Naive thymus-derived CD4-positive, alpha-beta T cell (primary cell): Measurements from ENCODE around the gene TMEM207. TPM values are rescaled to one million over a fixed set of nuclear protein-coding genes. Genes with fewer than 3 reads are reported as not detected.

ENCODE experiments used
- ATAC-seq: fragments of 150-1000 bp; cut with Tn5 transposase; 2 replicates; pipeline ENCODE4 v1.10.0; 2021; ENCODE audit warnings: mild to moderate bottlenecking, moderate library complexity
- CTCF ChIA-PET: fragments of 350-600 bp; sonication (Branson Sonifier 250); formaldehyde crosslinking; loops from one replicate; lab custom pipeline; 2021; ENCODE audit warnings: antibody characterized with exemption; lab: Charles Lee
- POLR2A ChIA-PET: fragments of 350-600 bp; sonication (Branson Sonifier 250); formaldehyde crosslinking; loops from one replicate; lab custom pipeline; 2021; ENCODE audit warnings: antibody characterized with exemption, inconsistent platforms; lab: Charles Lee
- DNase-seq, 9 donors: peaks; one replicate each; pipeline versions ENCODE4 v3.0.0 to v3.0.0-alpha.2; 2020 to 2022; ENCODE audit warnings: mixed read lengths in 1 of 9
- H3K27ac ChIP-seq: one replicate; pipeline ENCODE4 v1.7.0; 2013; ENCODE audit warnings: mild to moderate bottlenecking, low read depth, low read length, moderate library complexity
- H3K27me3 ChIP-seq, 2 donors: one replicate each; pipeline ENCODE4 v1.7.0; 2013; ENCODE audit warnings: low read length in 2 of 2, mild to moderate bottlenecking in 2 of 2, moderate library complexity in 2 of 2; ENCODE audit not compliant: control insufficient read depth in 2 of 2, insufficient read depth in 2 of 2
- H3K36me3 ChIP-seq, 3 experiments: 1 replicate in 2 of 3; 2 replicates in 1 of 3; pipeline ENCODE4 v1.7.0; 2013; ENCODE audit warnings: low read length in 3 of 3, mild to moderate bottlenecking in 3 of 3, moderate library complexity in 1 of 3; ENCODE audit not compliant: insufficient read depth in 3 of 3, control insufficient read depth in 2 of 3
- H3K4me1 ChIP-seq, 2 donors: one replicate each; pipeline ENCODE4 v1.7.0; 2013; ENCODE audit warnings: low read length in 2 of 2, mild to moderate bottlenecking in 2 of 2, moderate library complexity in 1 of 2; ENCODE audit not compliant: control insufficient read depth in 2 of 2, insufficient read depth in 2 of 2
- H3K4me3 ChIP-seq: 2 replicates; pipeline ENCODE4 v1.7.0; 2013; ENCODE audit warnings: mild to moderate bottlenecking, low read length
- H3K9me3 ChIP-seq, 3 experiments: 1 replicate in 2 of 3; 2 replicates in 1 of 3; pipeline ENCODE4 v1.7.0; 2013; ENCODE audit warnings: low read length in 3 of 3; ENCODE audit not compliant: control insufficient read depth in 2 of 3
- H3K27ac Mint-ChIP-seq, 9 donors: one replicate each; pipeline ENCODE4 v1.8.0; 2020 to 2022; ENCODE audit warnings: mixed read lengths in 9 of 9, mild to moderate bottlenecking in 8 of 9, moderate library complexity in 5 of 9, inconsistent platforms in 2 of 9
- H3K27me3 Mint-ChIP-seq, 5 donors: one replicate each; pipeline ENCODE4 v1.8.0; 2021 to 2022; ENCODE audit warnings: mixed read lengths in 5 of 5, mild to moderate bottlenecking in 1 of 5
- H3K36me3 Mint-ChIP-seq, 5 donors: one replicate each; pipeline ENCODE4 v1.8.0; 2020 to 2022; ENCODE audit warnings: mixed read lengths in 5 of 5, mild to moderate bottlenecking in 3 of 5, inconsistent platforms in 1 of 5
- H3K4me1 Mint-ChIP-seq, 7 donors: one replicate each; pipeline ENCODE4 v1.8.0; 2020 to 2022; ENCODE audit warnings: mixed read lengths in 7 of 7, mild to moderate bottlenecking in 3 of 7, inconsistent platforms in 1 of 7
- H3K4me3 Mint-ChIP-seq, 10 donors: one replicate each; pipeline ENCODE4 v1.8.0; 2020 to 2022; ENCODE audit warnings: mild to moderate bottlenecking in 10 of 10, mixed read lengths in 10 of 10, moderate library complexity in 6 of 10, inconsistent platforms in 2 of 10
- H3K9me3 Mint-ChIP-seq, 11 donors: one replicate each; pipeline ENCODE4 v1.8.0; 2020 to 2022; ENCODE audit warnings: mixed read lengths in 11 of 11, mild to moderate bottlenecking in 4 of 11, inconsistent platforms in 1 of 11, moderate library complexity in 1 of 11
- intact Hi-C, 2 donors: fragments of 100-400 bp; cut with micrococcal nuclease; formaldehyde crosslinking; loops; one replicate each; pipeline ENCODE4 v1.15.1; 2023
- polyA plus RNA-seq, 2 donors: library from polyadenylated mRNA; unstranded; fragments of 300-500 nt; fragmentation: Illumina TruSeq; gene quantifications; one replicate each; pipeline ENCODE4 v1.2.3, GENCODE V29; 2021
- total RNA-seq, 6 experiments: library from RNA in 5 of 6; stranded (reverse) in 5 of 6; gene quantifications; 1 replicate in 5 of 6; 2 replicates in 1 of 6; pipeline ENCODE4 v1.2.3 and lab custom pipeline; 2021 to 2026

TMEM207 gene
- total and polyA plus RNA-seq, 7 experiments from 2014 or later: not detected

DNA sequence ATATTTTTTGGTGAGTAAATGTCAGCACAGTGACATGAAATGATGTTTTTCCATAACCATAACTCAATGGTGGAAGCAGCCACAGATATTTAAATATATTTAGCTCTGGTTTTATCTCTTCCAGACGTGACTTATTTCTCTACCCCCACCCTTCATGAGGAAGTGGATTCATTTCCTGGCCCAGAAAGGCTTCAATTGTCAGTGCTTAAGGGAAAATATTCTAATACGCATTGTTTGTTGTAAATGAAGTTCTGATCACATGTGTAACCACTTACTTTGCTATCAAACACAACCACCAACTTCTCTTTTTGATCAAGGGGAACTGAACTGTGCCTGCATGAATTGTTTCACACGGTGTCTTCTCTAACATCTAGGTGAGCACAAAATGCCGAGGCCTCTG lies 47.7 kb downstream of the TMEM207 start:
- Mint-ChIP-seq H3K9me3 (no peaks in the 10 kb centered on the region), H3K27me3 (peaks cover 0 to 16% (median 2%) of the 10 kb centered on the region in 5 donors), H3K27ac (no peak overlapping the region), H3K4me3 (no peak overlapping the region), H3K36me3 (no peaks in the 10 kb centered on the region), H3K4me1 (no peaks in the 10 kb centered on the region)
- POLR2A ChIA-PET: no interaction called here
- H3K27me3 ChIP-seq: no peaks in the 10 kb centered on the region
- H3K4me3 ChIP-seq: no peak overlapping the region
- H3K9me3 ChIP-seq: no peaks in the 10 kb centered on the region
- H3K4me1 ChIP-seq: no peaks in the 10 kb centered on the region
- DNase-seq: no peak
- no peaks in the 10 kb centered on the region for H3K36me3 ChIP-seq
- H3K27ac ChIP-seq: no peak overlapping the region
- CTCF ChIA-PET: no interaction called here
- no peak for ATAC-seq
- intact Hi-C loops: no loop called here

- Mint-ChIP-seq H3K36me3 (no peaks in the 10 kb centered on the region), H3K27ac (no peak overlapping the region), H3K9me3 (no peaks in the 10 kb centered on the region), H3K4me1 (no peaks in the 10 kb centered on the region), H3K4me3 (no peak overlapping the region), H3K27me3 (peaks cover 0 to 16% (median 2%) of the 10 kb centered on the region in 5 donors)
- H3K36me3 ChIP-seq: no peaks in the 10 kb centered on the region
- no peak overlapping the region for H3K4me3 ChIP-seq
- no peaks in the 10 kb centered on the region for H3K27me3 ChIP-seq
- no peak for DNase-seq
- no peak for ATAC-seq
- no peaks in the 10 kb centered on the region for H3K4me1 ChIP-seq
- no peak overlapping the region for H3K27ac ChIP-seq
- intact Hi-C loops: no loop called here
- ChIA-PET CTCF (no interaction called here), POLR2A (no interaction called here)
- no peaks in the 10 kb centered on the region for H3K9me3 ChIP-seq
Measured at GRCh38 chr3:190399677-190400076, 50.0 kb downstream of the TMEM207 start.

GRCh38 chr3:190397889-190398288 lies 51.8 kb downstream of the TMEM207 start:
- Histone ChIP-seq H3K36me3 (no peaks in the 10 kb centered on the region), H3K27me3 (no peaks in the 10 kb centered on the region), H3K27ac (no peak overlapping the region), H3K9me3 (no peaks in the 10 kb centered on the region), H3K4me1 (no peaks in the 10 kb centered on the region), H3K4me3 (no peak overlapping the region)
- CTCF ChIA-PET: no interaction called here
- DNase-seq: no peak
- ATAC-seq: no peak
- no peak overlapping the region for H3K27ac Mint-ChIP-seq
- POLR2A ChIA-PET: no interaction called here
- intact Hi-C loops: no loop called here
- no peak overlapping the region for H3K4me3 Mint-ChIP-seq
- no peaks in the 10 kb centered on the region for H3K4me1 Mint-ChIP-seq
- peaks cover 0 to 16% (median 5%) of the 10 kb centered on the region in 5 donors for H3K27me3 Mint-ChIP-seq
- no peaks in the 10 kb centered on the region for H3K36me3 Mint-ChIP-seq
- H3K9me3 Mint-ChIP-seq: no peaks in the 10 kb centered on the region

DNA sequence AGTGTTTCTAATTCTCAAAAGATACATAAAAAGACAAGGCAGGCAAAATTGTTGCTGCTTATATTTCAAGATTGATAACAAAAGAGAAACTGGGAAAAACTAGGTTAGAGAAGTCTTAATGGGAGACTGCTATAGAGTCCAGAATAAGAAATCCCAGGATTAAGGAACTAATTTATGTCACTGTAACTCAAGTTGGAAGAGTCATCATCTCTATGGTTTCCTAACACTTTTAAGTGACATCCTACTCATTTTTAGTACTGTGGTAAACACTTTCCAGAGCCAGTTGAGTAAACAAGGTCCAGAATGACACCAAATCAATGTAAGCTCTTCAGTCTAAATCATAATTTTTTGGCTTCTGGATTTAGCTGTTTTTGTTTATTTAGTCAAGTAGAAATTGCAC lies 53.7 kb downstream of the TMEM207 start:
- no peak overlapping the region for H3K4me3 ChIP-seq
- Mint-ChIP-seq H3K4me1 (no peaks in the 10 kb centered on the region), H3K9me3 (no peaks in the 10 kb centered on the region), H3K27ac (no peak overlapping the region), H3K36me3 (no peaks in the 10 kb centered on the region), H3K27me3 (peaks cover 0 to 8% (median 7%) of the 10 kb centered on the region in 5 donors), H3K4me3 (no peak overlapping the region)
- H3K27ac ChIP-seq: no peak overlapping the region
- H3K27me3 ChIP-seq: no peaks in the 10 kb centered on the region
- no peak for ATAC-seq
- no peaks in the 10 kb centered on the region for H3K36me3 ChIP-seq
- ChIA-PET POLR2A (no interaction called here), CTCF (no interaction called here)
- intact Hi-C loops: no loop called here
- no peaks in the 10 kb centered on the region for H3K9me3 ChIP-seq
- H3K4me1 ChIP-seq: no peaks in the 10 kb centered on the region
- no peak for DNase-seq

DNA sequence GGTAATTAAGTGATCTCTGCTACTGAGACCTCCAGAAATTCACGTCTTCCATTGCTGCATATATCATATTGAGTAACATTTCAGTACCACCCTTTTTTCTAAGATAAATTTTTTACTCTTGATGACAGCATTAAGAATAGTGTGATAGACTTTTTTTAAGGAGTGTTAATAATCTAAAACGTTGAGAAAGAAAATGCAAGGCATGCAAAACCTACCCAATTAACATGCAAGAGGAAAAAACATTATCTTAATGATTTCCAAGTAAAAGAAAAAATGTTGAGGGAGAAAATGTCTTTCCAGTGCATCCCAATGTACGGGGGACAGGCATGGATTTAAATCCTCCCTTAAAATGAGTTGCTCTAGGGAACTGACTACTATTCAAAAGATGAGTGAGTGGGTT lies 61.0 kb downstream of the TMEM207 start:
- no peaks in the 10 kb centered on the region for H3K9me3 ChIP-seq
- no peaks in the 10 kb centered on the region for H3K36me3 Mint-ChIP-seq
- H3K4me1 ChIP-seq: no peaks in the 10 kb centered on the region
- no peak overlapping the region for H3K4me3 ChIP-seq
- H3K36me3 ChIP-seq: no peaks in the 10 kb centered on the region
- intact Hi-C loops: no loop called here
- H3K27me3 ChIP-seq: no peaks in the 10 kb centered on the region
- no peak for DNase-seq
- ChIA-PET CTCF (no interaction called here), POLR2A (no interaction called here)
- no peak for ATAC-seq
- H3K27ac Mint-ChIP-seq: no peak overlapping the region
- H3K4me3 Mint-ChIP-seq: no peak overlapping the region
- H3K27ac ChIP-seq: no peak overlapping the region
- H3K9me3 Mint-ChIP-seq: no peaks in the 10 kb centered on the region
- peaks cover 5 to 12% (median 7%) of the 10 kb centered on the region in 5 donors for H3K27me3 Mint-ChIP-seq
- H3K4me1 Mint-ChIP-seq: no peaks in the 10 kb centered on the region

DNA sequence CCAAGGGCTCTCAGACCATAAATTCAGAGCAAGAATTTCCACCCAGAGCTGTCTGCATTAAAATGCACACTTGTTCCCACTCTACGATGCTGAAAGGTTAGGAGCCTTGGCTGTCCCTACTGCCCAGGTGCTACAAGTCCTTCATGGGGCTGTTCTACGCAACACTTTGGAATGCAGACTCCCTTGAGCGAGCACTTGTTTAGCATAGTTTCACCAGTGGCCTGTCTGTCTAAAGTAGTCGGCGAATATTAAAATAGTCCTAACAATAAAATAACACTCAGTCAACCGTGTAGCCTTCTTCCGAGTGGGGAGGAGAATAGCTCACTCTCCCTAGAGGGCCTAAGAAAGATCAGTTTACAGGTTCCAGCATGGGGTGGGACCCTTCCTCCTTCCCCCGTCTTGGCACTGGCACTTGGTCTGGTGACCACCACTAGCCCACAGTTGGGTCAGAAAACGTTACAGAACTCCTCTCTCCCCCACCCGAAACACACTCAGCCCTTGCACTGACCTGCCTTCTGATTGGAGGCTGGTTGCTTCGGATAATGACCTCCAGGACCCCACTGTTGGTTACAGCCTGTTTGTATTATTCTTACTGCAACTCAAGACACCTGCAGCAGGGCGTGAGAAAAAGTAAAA lies 62.0 kb downstream of the TMEM207 start, which contains the start of gene CLDN16:
Gene CLDN16, plus strand, starts transcription at position 586 of the 636 bp plus-strand sequence. CDS start 167 bp downstream, outside the sequence.
- ATAC-seq: no peak
- no peaks in the 10 kb centered on the region for H3K4me1 Mint-ChIP-seq
- no peaks in the 10 kb centered on the region for H3K4me1 ChIP-seq
- DNase-seq: no peak
- no peak within 1 kb of the TSS for H3K4me3 Mint-ChIP-seq
- intact Hi-C loops: no loop called here
- CTCF ChIA-PET: interaction anchor here (0.6 kb wide), 1 partner anchor 666 kb away, joined by 4 read pairs; no protein-coding TSS in a partner anchor
- H3K9me3 ChIP-seq: no peaks in the 10 kb centered on the region
- peaks cover 4 to 12% (median 7%) of the 10 kb centered on the region in 5 donors for H3K27me3 Mint-ChIP-seq
- no peak within 1 kb of the TSS for H3K27ac Mint-ChIP-seq
- no peaks in the 10 kb centered on the region for H3K36me3 Mint-ChIP-seq
- no peak within 1 kb of the TSS for H3K4me3 ChIP-seq
- H3K9me3 Mint-ChIP-seq: no peaks in the 10 kb centered on the region
- POLR2A ChIA-PET: no interaction called here
- H3K27ac ChIP-seq: no peak within 1 kb of the TSS
- no peaks in the 10 kb centered on the region for H3K27me3 ChIP-seq
- no peaks in the 10 kb centered on the region for H3K36me3 ChIP-seq
